ENCODE results near the gene PSMD6.

Gene PSMD6

DNA sequence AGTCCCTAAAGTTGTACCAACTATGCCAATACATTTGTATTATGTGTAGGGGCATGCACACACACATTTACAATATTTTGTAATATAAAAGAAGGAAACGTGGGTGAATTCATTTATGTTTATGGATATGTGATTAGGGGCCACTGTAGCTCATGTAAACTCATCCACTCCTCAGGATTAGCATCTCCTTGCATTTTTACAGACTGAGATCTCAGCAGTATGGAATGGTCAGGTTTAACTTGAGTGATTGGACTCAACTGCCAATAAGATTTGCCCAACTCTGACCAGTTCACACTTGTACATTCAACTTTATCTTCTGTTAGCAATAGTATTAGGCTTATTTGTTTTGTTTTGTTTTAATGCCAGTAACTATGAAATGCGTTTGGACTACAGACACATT, 36.5 kb downstream of the PSMD6 start:
- Histone ChIP-seq H2BK5ac (ENCODE audit: low read depth, low read length, poor library complexity, severe bottlenecking) (no peak overlapping the region), H3K9ac (ENCODE audit: low read length) (no peak overlapping the region), H4K8ac (ENCODE audit: low read length) (no peak overlapping the region), H3K9me3 (ENCODE audit: control insufficient read depth, low read length) (no peaks in the 10 kb centered on the region), H3K4me2 (ENCODE audit: low read length, poor library complexity, severe bottlenecking) (no peak overlapping the region), H3K18ac (ENCODE audit: low read depth in 1 of 2, low read length in 2 of 2) (no peak overlapping the region), H3K4me3 (ENCODE audit: insufficient read depth in 1 of 2, low read depth in 1 of 2, low read length in 2 of 2) (no peak overlapping the region), H3K4me1 (ENCODE audit: control insufficient read depth, insufficient read depth, low read depth, low read length) (no peaks in the 10 kb centered on the region), H3K4ac (ENCODE audit: low read depth in 1 of 2, low read length in 2 of 2) (no peak overlapping the region), H3K23ac (ENCODE audit: low read length in 2 of 2) (no peak overlapping the region), H2BK120ac (ENCODE audit: low read depth, low read length) (no peak overlapping the region), H3K79me1 (replicated peaks; ENCODE audit: low read length, poor library complexity, severe bottlenecking) (peaks cover 26% of the 10 kb centered on the region), H4K91ac (ENCODE audit: low read length) (no peak overlapping the region), H2BK12ac (ENCODE audit: low read length in 2 of 2) (no peak overlapping the region), H2BK15ac (ENCODE audit: low read depth, poor library complexity, severe bottlenecking) (no peak overlapping the region), H3K36me3 (ENCODE audit: control insufficient read depth in 1 of 2, insufficient read depth in 2 of 2, low read depth in 1 of 2, low read length in 2 of 2) (peaks cover 20 to 94% of the 10 kb centered on the region in 2 experiments), H2AK5ac (ENCODE audit: low read length, severe bottlenecking) (no peak overlapping the region), H2AFZ (ENCODE audit: low read depth, low read length) (no peak overlapping the region), H3K27ac (ENCODE audit: low read length, poor library complexity, severe bottlenecking) (no peak overlapping the region), H3K14ac (ENCODE audit: low read length in 2 of 2) (no peak overlapping the region), H3K27me3 (ENCODE audit: control insufficient read depth in 1 of 2, insufficient read depth in 1 of 2, low read length in 2 of 2) (no peaks in the 10 kb centered on the region)
- no peak for DNase-seq
- WGBS: no CpG with 5 or more reads among the region's 2 CpGs

- Histone ChIP-seq H4K8ac (ENCODE audit: low read length) (no peak overlapping the region), H3K18ac (ENCODE audit: low read depth in 1 of 2, low read length in 2 of 2) (no peak overlapping the region), H2BK15ac (ENCODE audit: low read depth, poor library complexity, severe bottlenecking) (no peak overlapping the region), H3K4ac (ENCODE audit: low read depth in 1 of 2, low read length in 2 of 2) (no peak overlapping the region), H3K9ac (ENCODE audit: low read length) (no peak overlapping the region), H3K79me1 (replicated peaks; ENCODE audit: low read length, poor library complexity, severe bottlenecking) (peaks cover 24% of the 10 kb centered on the region), H4K91ac (ENCODE audit: low read length) (no peak overlapping the region), H3K4me2 (ENCODE audit: low read length, poor library complexity, severe bottlenecking) (no peak overlapping the region), H2BK5ac (ENCODE audit: low read depth, low read length, poor library complexity, severe bottlenecking) (no peak overlapping the region), H3K4me1 (ENCODE audit: control insufficient read depth, insufficient read depth, low read depth, low read length) (no peaks in the 10 kb centered on the region), H3K4me3 (ENCODE audit: insufficient read depth in 1 of 2, low read depth in 1 of 2, low read length in 2 of 2) (no peak overlapping the region), H2BK120ac (ENCODE audit: low read depth, low read length) (no peak overlapping the region), H3K27ac (ENCODE audit: low read length, poor library complexity, severe bottlenecking) (no peak overlapping the region), H3K36me3 (ENCODE audit: control insufficient read depth in 1 of 2, insufficient read depth in 2 of 2, low read depth in 1 of 2, low read length in 2 of 2) (peaks cover 21 to 94% of the 10 kb centered on the region in 2 experiments), H2BK12ac (ENCODE audit: low read length in 2 of 2) (no peak overlapping the region), H3K23ac (ENCODE audit: low read length in 2 of 2) (peak overlapping the region in 1 of 2 experiments; percentile 32), H3K27me3 (ENCODE audit: control insufficient read depth in 1 of 2, insufficient read depth in 1 of 2, low read length in 2 of 2) (no peaks in the 10 kb centered on the region), H2AFZ (ENCODE audit: low read depth, low read length) (no peak overlapping the region), H3K9me3 (ENCODE audit: control insufficient read depth, low read length) (no peaks in the 10 kb centered on the region), H2AK5ac (ENCODE audit: low read length, severe bottlenecking) (no peak overlapping the region), H3K14ac (ENCODE audit: low read length in 2 of 2) (no peak overlapping the region)
- 94% methylated on average over 7 of the region's 7 CpGs for WGBS
- DNase-seq: no peak
Measured at GRCh38 chr3:63986146-63986545, 37.1 kb downstream of the PSMD6 start.

DNA sequence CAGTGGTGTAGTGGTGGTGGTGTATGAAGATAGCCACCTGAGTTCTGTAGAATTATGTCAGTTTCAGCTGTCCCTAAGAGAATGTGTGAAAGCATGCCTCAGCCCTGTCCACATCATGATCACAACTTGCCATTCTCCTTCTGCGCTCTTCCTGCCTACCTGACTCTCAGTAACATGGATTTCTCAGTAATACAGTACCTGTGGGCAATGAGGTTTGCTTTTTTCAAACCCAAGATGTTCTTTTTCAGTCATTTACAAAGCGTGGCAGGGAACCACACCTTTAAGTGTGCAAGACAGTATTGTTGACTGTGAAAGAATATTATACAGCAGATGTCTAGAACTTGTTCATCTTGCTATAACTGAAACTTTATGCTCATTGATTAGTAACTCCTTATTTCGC, 38.9 kb downstream of the PSMD6 start:
- Histone ChIP-seq H3K4me2 (ENCODE audit: low read length, poor library complexity, severe bottlenecking) (no peak overlapping the region), H4K8ac (ENCODE audit: low read length) (no peak overlapping the region), H3K4me3 (ENCODE audit: insufficient read depth in 1 of 2, low read depth in 1 of 2, low read length in 2 of 2) (no peak overlapping the region), H4K91ac (ENCODE audit: low read length) (no peak overlapping the region), H2BK120ac (ENCODE audit: low read depth, low read length) (no peak overlapping the region), H3K79me1 (replicated peaks; ENCODE audit: low read length, poor library complexity, severe bottlenecking) (peaks cover 30% of the 10 kb centered on the region), H2BK15ac (ENCODE audit: low read depth, poor library complexity, severe bottlenecking) (no peak overlapping the region), H3K27me3 (ENCODE audit: control insufficient read depth in 1 of 2, insufficient read depth in 1 of 2, low read length in 2 of 2) (no peaks in the 10 kb centered on the region), H3K14ac (ENCODE audit: low read length in 2 of 2) (no peak overlapping the region), H2AK5ac (ENCODE audit: low read length, severe bottlenecking) (no peak overlapping the region), H3K9ac (ENCODE audit: low read length) (no peak overlapping the region), H3K23ac (ENCODE audit: low read length in 2 of 2) (no peak overlapping the region), H3K4me1 (ENCODE audit: control insufficient read depth, insufficient read depth, low read depth, low read length) (no peaks in the 10 kb centered on the region), H3K18ac (ENCODE audit: low read depth in 1 of 2, low read length in 2 of 2) (no peak overlapping the region), H3K9me3 (ENCODE audit: control insufficient read depth, low read length) (no peaks in the 10 kb centered on the region), H3K4ac (ENCODE audit: low read depth in 1 of 2, low read length in 2 of 2) (no peak overlapping the region), H2BK12ac (ENCODE audit: low read length in 2 of 2) (no peak overlapping the region), H3K36me3 (ENCODE audit: control insufficient read depth in 1 of 2, insufficient read depth in 2 of 2, low read depth in 1 of 2, low read length in 2 of 2) (peaks cover 17 to 93% of the 10 kb centered on the region in 2 experiments), H2BK5ac (ENCODE audit: low read depth, low read length, poor library complexity, severe bottlenecking) (no peak overlapping the region), H2AFZ (ENCODE audit: low read depth, low read length) (no peak overlapping the region), H3K27ac (ENCODE audit: low read length, poor library complexity, severe bottlenecking) (no peak overlapping the region)
- no peak for DNase-seq
- 100% methylated on average over 1 of the region's 3 CpGs for WGBS

DNA sequence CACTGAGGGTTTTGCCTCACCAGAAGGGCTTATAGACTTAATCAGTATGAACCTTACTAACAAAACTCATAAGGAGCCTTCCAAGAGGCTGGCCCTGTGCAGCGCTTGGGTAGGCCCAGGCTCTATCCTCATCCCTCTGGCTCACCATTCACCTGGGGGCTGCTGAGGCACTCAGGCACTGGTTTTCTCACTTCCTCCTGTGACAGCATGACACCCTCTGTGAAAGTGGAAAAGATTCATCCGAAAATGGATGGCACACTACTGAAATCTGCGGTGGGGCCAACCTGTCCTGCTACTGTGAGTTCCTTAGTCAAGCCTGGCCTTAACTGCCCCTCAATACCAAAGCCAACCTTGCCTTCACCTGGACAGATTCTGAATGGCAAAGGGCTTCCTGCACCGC, 41.3 kb downstream of the PSMD6 start:
- H4K8ac ChIP-seq (ENCODE audit: low read length): no peak overlapping the region
- no peak overlapping the region for H3K27ac ChIP-seq (ENCODE audit: low read length, poor library complexity, severe bottlenecking)
- H3K36me3 ChIP-seq (ENCODE audit: control insufficient read depth in 1 of 2, insufficient read depth in 2 of 2, low read depth in 1 of 2, low read length in 2 of 2): peaks cover 11 to 69% of the 10 kb centered on the region in 2 experiments
- no peak overlapping the region for H2BK12ac ChIP-seq (ENCODE audit: low read length in 2 of 2)
- DNase-seq: no peak
- no peak overlapping the region for H3K4me2 ChIP-seq (ENCODE audit: low read length, poor library complexity, severe bottlenecking)
- no peak overlapping the region for H3K18ac ChIP-seq (ENCODE audit: low read depth in 1 of 2, low read length in 2 of 2)
- no peak overlapping the region for H3K4me3 ChIP-seq (ENCODE audit: insufficient read depth in 1 of 2, low read depth in 1 of 2, low read length in 2 of 2)
- H2BK15ac ChIP-seq (ENCODE audit: low read depth, poor library complexity, severe bottlenecking): no peak overlapping the region
- no peaks in the 10 kb centered on the region for H3K4me1 ChIP-seq (ENCODE audit: control insufficient read depth, insufficient read depth, low read depth, low read length)
- no peak overlapping the region for H3K9ac ChIP-seq (ENCODE audit: low read length)
- H3K14ac ChIP-seq (ENCODE audit: low read length in 2 of 2): no peak overlapping the region
- WGBS: 98% methylated on average over 3 of the region's 4 CpGs
- no peaks in the 10 kb centered on the region for H3K27me3 ChIP-seq (ENCODE audit: control insufficient read depth in 1 of 2, insufficient read depth in 1 of 2, low read length in 2 of 2)
- no peak overlapping the region for H3K4ac ChIP-seq (ENCODE audit: low read depth in 1 of 2, low read length in 2 of 2)
- H4K91ac ChIP-seq (ENCODE audit: low read length): no peak overlapping the region
- no peak overlapping the region for H2AK5ac ChIP-seq (ENCODE audit: low read length, severe bottlenecking)
- peaks cover 27% of the 10 kb centered on the region for H3K79me1 ChIP-seq (replicated peaks; ENCODE audit: low read length, poor library complexity, severe bottlenecking)
- no peaks in the 10 kb centered on the region for H3K9me3 ChIP-seq (ENCODE audit: control insufficient read depth, low read length)
- no peak overlapping the region for H2BK5ac ChIP-seq (ENCODE audit: low read depth, low read length, poor library complexity, severe bottlenecking)
- H2BK120ac ChIP-seq (ENCODE audit: low read depth, low read length): no peak overlapping the region
- H3K23ac ChIP-seq (ENCODE audit: low read length in 2 of 2): no peak overlapping the region
- H2AFZ ChIP-seq (ENCODE audit: low read depth, low read length): no peak overlapping the region

All from mesenchymal stem cell (in vitro differentiated cells and primary cell).